Measurements from ENCODE around the gene ZNF48.
A peak's percentile ranks its signal among the peaks of the same experiment; 100 is the strongest.

Gene ZNF48

GRCh38 chr16:30407102-30407803 is 12.0 kb downstream of the ZNF48 start, which contains the start of gene ZNF771:
TSS of gene ZNF771 (plus strand) at chr16:30407606. CDS start at chr16:30408054, 448 bp downstream.
- no peak for DNase-seq (ENCODE audit: low read depth)
- H3K4me3 ChIP-seq (ENCODE audit: control insufficient read depth, low read depth, low read length): peak within 1 kb of the TSS; percentile 43
- TF ChIP-seq CTCF (IDR thresholded peaks at IDR 0.05; ENCODE audit: control insufficient read depth, insufficient read depth, low read depth, low read length, missing control alignments): no peak

- no peak for TF ChIP-seq CTCF (IDR thresholded peaks at IDR 0.05; ENCODE audit: control insufficient read depth, insufficient read depth, low read depth, low read length, missing control alignments)
- H3K4me3 ChIP-seq (ENCODE audit: control insufficient read depth, low read depth, low read length): peak overlapping the region; percentile 43
- DNase-seq (ENCODE audit: low read depth): no peak
These were observed 12.7 kb downstream of the ZNF48 start for GRCh38 chr16:30407804-30408534.

DNA sequence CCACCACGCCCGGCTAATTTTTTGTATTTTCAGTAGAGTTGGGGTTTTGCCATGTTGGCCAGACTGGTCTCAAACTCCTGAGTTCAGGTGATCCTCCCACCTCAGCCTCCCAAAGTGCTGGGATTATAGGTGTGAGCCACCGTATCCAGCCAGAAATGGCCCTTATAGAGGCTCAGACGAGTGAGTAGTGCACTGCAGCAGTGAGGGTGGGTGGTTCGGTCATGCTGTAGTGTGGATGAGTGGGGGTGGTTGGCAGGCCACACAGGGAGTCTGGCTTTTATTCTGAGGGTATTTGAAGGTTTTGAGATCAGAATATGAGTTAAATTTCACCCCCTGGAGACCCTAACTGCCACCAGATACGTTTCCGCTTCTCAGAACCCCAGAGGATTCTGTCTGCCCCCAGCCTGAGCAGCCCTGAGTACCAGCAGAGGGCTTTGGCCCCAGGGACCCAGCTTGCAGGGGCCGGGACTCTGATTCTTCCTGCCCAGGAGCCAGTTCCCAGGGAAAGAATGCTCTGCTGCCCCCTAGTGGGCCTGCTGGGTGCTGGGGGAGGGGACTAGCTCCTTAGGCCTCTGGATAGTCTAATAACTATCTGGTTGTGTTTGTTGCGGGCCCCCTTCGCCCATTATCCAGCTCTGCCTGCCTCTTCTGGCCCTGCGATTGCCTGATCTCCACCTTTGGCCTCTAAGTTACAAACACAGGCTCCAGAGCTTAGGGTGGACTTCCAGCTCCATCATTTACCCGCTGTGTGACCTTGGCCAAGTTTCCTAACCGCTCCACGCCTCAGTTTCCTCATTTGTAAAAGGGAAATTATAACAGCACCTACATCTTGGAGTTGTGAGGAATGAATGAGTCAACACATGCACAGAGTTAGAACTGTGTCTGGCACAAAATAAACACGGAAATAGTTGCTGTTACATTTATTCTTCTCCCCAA is 14.2 kb downstream of the ZNF48 start:
- H3K4me3 ChIP-seq (ENCODE audit: control insufficient read depth, low read depth, low read length): no peak overlapping the region
- DNase-seq (ENCODE audit: low read depth): no peak
- TF ChIP-seq CTCF (IDR thresholded peaks at IDR 0.05; ENCODE audit: control insufficient read depth, insufficient read depth, low read depth, low read length, missing control alignments): peak; percentile 99

- DNase-seq (ENCODE audit: low read depth): no peak
- H3K4me3 ChIP-seq (ENCODE audit: control insufficient read depth, low read depth, low read length): no peak overlapping the region
- TF ChIP-seq CTCF (IDR thresholded peaks at IDR 0.05; ENCODE audit: control insufficient read depth, insufficient read depth, low read depth, low read length, missing control alignments): no peak
These were observed 18.0 kb downstream of the ZNF48 start for GRCh38 chr16:30413112-30413806.

DNA sequence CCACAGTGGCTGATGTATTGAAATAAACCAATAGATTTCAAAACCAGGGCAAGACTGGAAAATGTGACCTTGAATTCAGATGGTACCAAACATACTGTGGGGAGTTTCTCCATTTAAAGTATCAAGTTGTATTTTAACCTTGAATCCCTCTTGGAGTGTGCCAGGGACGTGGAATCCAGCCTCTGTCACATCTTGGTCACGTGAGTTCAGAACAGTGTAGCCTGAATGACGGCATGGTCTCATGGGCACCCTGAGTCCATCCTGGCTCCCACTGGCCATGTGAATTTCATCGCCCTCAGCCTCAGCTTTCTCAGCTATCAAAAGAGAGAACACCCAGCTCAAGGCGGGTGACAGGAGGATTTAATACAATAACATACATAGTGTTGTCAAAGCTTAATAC is 18.9 kb downstream of the ZNF48 start:
- no peak for TF ChIP-seq CTCF (IDR thresholded peaks at IDR 0.05; ENCODE audit: control insufficient read depth, insufficient read depth, low read depth, low read length, missing control alignments)
- H3K4me3 ChIP-seq (ENCODE audit: control insufficient read depth, low read depth, low read length): no peak overlapping the region
- no peak for DNase-seq (ENCODE audit: low read depth)
